Right lobe of liver (tissue), 4 donors: ENCODE results near the gene TBC1D25.

Experiments used
- POLR2A ChIP-seq: fragments of 450-650 bp; IDR thresholded peaks from one replicate; pipeline ENCODE4 v1.6.1; 2017; ENCODE audit warnings: antibody characterized with exemption, mild to moderate bottlenecking
- TF ChIP-seq, protein P1 (sequence below), 4 donors: fragments of 200-600 bp in 3 of 4; fragments of 450-650 bp in 1 of 4; IDR thresholded peaks; one replicate each; pipeline versions ENCODE4 v1.5.1 to v1.8.0; 2016 to 2022; ENCODE audit warnings: antibody characterized with exemption in 4 of 4, mild to moderate bottlenecking in 2 of 4
- donor health status: DM: no; HTN: no; CAD: no.
- donor health status: DM: no; HTN: no; CAD: no.
- donor health status: DM: no; HTN: yes; CAD: no.

DNA sequence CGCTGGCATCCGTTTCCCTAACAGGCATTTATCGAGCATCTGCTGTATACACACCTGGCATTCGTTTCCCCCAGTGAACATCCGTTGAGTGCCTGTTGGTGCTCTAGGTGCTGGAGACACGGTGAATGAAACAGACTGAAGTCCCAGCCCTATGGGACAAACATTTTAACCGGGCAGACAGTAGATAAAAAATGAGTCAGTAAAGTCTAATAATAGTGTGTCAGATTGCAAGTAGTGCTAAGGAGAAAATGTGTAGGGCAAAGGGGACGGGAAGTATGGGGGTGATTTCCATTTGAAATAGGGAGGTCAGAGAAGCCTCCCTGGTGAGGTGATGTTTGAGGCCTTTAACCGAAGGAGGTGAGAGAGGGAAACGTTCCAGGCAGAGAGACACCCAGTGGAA, 23.2 kb upstream of the TBC1D25 start:
- TF ChIP-seq, protein P1, sequence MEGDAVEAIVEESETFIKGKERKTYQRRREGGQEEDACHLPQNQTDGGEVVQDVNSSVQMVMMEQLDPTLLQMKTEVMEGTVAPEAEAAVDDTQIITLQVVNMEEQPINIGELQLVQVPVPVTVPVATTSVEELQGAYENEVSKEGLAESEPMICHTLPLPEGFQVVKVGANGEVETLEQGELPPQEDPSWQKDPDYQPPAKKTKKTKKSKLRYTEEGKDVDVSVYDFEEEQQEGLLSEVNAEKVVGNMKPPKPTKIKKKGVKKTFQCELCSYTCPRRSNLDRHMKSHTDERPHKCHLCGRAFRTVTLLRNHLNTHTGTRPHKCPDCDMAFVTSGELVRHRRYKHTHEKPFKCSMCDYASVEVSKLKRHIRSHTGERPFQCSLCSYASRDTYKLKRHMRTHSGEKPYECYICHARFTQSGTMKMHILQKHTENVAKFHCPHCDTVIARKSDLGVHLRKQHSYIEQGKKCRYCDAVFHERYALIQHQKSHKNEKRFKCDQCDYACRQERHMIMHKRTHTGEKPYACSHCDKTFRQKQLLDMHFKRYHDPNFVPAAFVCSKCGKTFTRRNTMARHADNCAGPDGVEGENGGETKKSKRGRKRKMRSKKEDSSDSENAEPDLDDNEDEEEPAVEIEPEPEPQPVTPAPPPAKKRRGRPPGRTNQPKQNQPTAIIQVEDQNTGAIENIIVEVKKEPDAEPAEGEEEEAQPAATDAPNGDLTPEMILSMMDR (IDR thresholded peaks at IDR 0.05), result no peak
- TF ChIP-seq POLR2A, result no peak
